Glomerular endothelial cell (primary cell): Measurements from ENCODE around the gene SERTAD1. TPM values are rescaled to one million over a fixed set of nuclear protein-coding genes. Genes with fewer than 3 reads are reported as not detected.

Experiments used
- DNase-seq: peaks from one replicate; pipeline ENCODE4 v3.0.0-alpha.2; 2011; ENCODE audit warnings: low read depth, low spot score; ENCODE audit errors: extremely low read depth
- total RNA-seq: library from RNA; depleted of rRNA; stranded (reverse); fragments of >200 nt; gene quantifications from 2 replicates; pipeline ENCODE4 v1.2.3, GENCODE V29; 2015

The SERTAD1 gene
- total RNA-seq, 1 donor from 2014 or later, result 17.3 TPM

GRCh38 chr19:40380199-40381037 lies 45.4 kb downstream of the SERTAD1 start:
- DNase-seq, result no peak

GRCh38 chr19:40379446-40380198 lies 46.2 kb downstream of the SERTAD1 start:
- no peak for DNase-seq

GRCh38 chr19:40378509-40378908 lies 47.3 kb downstream of the SERTAD1 start:
- no peak for DNase-seq

GRCh38 chr19:40377876-40378385 lies 47.9 kb downstream of the SERTAD1 start:
- DNase-seq, result no peak

GRCh38 chr19:40376286-40376862 lies 49.4 kb downstream of the SERTAD1 start:
- DNase-seq, result no peak

- DNase-seq, result no peak
These were observed 51.7 kb downstream of the SERTAD1 start for GRCh38 chr19:40374084-40374483.

- no peak for DNase-seq
These were observed 54.0 kb downstream of the SERTAD1 start for GRCh38 chr19:40371802-40372122.

Other genes starting within 250 kb of the SERTAD1 start
- 12.0 and 21.7 TPM in 2 replicates for gene MAP3K10, start 234.6 kb downstream of the SERTAD1 start, total RNA-seq
- gene TTC9B, start 207.6 kb downstream of the SERTAD1 start, total RNA-seq, result not detected in 2 replicates
- gene CCNP, start 199.3 kb downstream of the SERTAD1 start, total RNA-seq, result not detected in 2 replicates
- 33.8 and 38.6 TPM in 2 replicates for gene AKT2, start 140.6 kb downstream of the SERTAD1 start, total RNA-seq
- 6.9 and 13.1 TPM in 2 replicates for gene C19orf47, start 77.6 kb downstream of the SERTAD1 start, total RNA-seq
- 505 and 567 TPM in 2 replicates for gene PLD3, start 77.3 kb downstream of the SERTAD1 start, total RNA-seq
- 0.05 TPM in 1 of 2 replicates, not detected in the other for gene HIPK4, start 35.8 kb downstream of the SERTAD1 start, total RNA-seq
- 1.3 and 2.4 TPM in 2 replicates for gene PRX, start 12.6 kb downstream of the SERTAD1 start, total RNA-seq
- gene SERTAD3, start 18.3 kb upstream of the SERTAD1 start, total RNA-seq, result 15.8 and 18.8 TPM in 2 replicates
- 70.8 and 92.6 TPM in 2 replicates for gene BLVRB, start 39.8 kb upstream of the SERTAD1 start, total RNA-seq
- gene SPTBN4, start 41.0 kb upstream of the SERTAD1 start, total RNA-seq, result 1.4 TPM in 1 of 2 replicates, not detected in the other
- gene SHKBP1, start 150.9 kb upstream of the SERTAD1 start, total RNA-seq, result 91.0 and 91.4 TPM in 2 replicates
- gene LTBP4, start 175.4 kb upstream of the SERTAD1 start, total RNA-seq, result 29.2 and 35.0 TPM in 2 replicates